Adrenal gland (tissue), 5 donors: Measurements from ENCODE around the gene DLEC1.

Experiments used
- POLR2A ChIP-seq, 2 donors: fragments of 450-650 bp; IDR thresholded peaks; one replicate each; pipeline ENCODE4 v1.6.1; 2017; ENCODE audit warnings: antibody characterized with exemption in 2 of 2, mild to moderate bottlenecking in 2 of 2, moderate library complexity in 1 of 2
- TF ChIP-seq, protein P1 (sequence below), 6 experiments: fragments of 450-650 bp in 4 of 6; fragments of 200-600 bp in 2 of 6; sonication (generic) in 1 of 6; IDR thresholded peaks; 1 replicate in 5 of 6; 2 replicates in 1 of 6; pipeline versions ENCODE4 v1.5.1 to v1.8.0; 2016 to 2021; ENCODE audit warnings: antibody characterized with exemption in 6 of 6, mild to moderate bottlenecking in 2 of 6, moderate library complexity in 1 of 6
- donor health status: DM: no; HTN: no; CAD: no.

GRCh38 chr3:38099518-38099917 is 60.5 kb downstream of the DLEC1 start:
- TF ChIP-seq, protein P1, sequence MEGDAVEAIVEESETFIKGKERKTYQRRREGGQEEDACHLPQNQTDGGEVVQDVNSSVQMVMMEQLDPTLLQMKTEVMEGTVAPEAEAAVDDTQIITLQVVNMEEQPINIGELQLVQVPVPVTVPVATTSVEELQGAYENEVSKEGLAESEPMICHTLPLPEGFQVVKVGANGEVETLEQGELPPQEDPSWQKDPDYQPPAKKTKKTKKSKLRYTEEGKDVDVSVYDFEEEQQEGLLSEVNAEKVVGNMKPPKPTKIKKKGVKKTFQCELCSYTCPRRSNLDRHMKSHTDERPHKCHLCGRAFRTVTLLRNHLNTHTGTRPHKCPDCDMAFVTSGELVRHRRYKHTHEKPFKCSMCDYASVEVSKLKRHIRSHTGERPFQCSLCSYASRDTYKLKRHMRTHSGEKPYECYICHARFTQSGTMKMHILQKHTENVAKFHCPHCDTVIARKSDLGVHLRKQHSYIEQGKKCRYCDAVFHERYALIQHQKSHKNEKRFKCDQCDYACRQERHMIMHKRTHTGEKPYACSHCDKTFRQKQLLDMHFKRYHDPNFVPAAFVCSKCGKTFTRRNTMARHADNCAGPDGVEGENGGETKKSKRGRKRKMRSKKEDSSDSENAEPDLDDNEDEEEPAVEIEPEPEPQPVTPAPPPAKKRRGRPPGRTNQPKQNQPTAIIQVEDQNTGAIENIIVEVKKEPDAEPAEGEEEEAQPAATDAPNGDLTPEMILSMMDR (IDR thresholded peaks at IDR 0.05), result no peak
- no peak for TF ChIP-seq POLR2A (IDR thresholded peaks at IDR 0.05)
